Measurements from ENCODE around the gene SLC16A3. TPM values are rescaled to one million over a fixed set of nuclear protein-coding genes. Genes with fewer than 3 reads are reported as not detected.
"Not testable (repeated sequence)": the region's sequence is repeated elsewhere in the genome, so short reads cannot be mapped to it uniquely, and the experiment has no call there.

Gene SLC16A3
- total RNA-seq, 1 donor from 2014 or later: 135 TPM

DNA sequence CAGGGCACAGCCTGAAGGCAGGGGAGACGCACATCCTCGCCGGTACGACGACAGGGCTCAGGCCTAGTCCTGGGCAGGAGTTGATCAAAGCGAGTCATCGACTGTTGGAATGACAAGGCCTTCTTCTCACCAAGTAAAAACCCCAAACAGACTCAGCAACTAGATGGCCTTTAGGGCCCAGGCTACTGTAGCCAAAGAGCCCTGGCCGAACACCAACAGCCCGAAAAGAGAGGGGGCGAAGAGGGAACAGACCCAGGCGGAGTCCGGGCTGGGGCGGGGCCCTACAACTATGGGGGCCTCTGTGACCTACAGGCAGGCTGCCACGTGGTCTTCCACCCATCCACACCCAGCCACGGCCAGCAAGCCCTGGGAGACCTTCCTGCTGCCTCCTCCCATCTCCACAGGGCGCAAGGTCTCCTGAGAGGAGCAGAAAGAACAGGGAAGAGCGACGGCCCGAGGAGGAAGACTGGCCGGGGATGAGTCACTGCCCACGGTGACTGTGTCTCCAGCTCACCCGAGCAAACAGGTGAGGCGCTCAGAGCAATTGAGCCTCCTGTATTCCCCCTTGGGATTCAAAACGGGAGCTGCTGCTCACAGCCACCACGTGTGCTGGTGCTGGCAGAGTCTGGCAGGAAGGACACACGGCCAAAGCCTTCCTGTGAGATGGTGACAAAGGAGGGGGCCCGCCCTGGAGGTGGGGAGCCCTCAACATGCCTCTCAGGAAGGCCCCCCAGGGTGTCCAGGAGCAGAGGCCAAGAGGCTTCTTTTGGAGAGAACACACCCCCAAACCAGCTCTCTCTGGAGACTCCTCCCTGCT, 17.7 kb downstream of the SLC16A3 start:
- DNase-seq (ENCODE audit: low read depth in 2 of 2): peak; percentile 69 to 73

GRCh38 chr17:82247182-82247823, 18.5 kb downstream of the SLC16A3 start:
- no peak for DNase-seq (ENCODE audit: low read depth in 2 of 2)

DNA sequence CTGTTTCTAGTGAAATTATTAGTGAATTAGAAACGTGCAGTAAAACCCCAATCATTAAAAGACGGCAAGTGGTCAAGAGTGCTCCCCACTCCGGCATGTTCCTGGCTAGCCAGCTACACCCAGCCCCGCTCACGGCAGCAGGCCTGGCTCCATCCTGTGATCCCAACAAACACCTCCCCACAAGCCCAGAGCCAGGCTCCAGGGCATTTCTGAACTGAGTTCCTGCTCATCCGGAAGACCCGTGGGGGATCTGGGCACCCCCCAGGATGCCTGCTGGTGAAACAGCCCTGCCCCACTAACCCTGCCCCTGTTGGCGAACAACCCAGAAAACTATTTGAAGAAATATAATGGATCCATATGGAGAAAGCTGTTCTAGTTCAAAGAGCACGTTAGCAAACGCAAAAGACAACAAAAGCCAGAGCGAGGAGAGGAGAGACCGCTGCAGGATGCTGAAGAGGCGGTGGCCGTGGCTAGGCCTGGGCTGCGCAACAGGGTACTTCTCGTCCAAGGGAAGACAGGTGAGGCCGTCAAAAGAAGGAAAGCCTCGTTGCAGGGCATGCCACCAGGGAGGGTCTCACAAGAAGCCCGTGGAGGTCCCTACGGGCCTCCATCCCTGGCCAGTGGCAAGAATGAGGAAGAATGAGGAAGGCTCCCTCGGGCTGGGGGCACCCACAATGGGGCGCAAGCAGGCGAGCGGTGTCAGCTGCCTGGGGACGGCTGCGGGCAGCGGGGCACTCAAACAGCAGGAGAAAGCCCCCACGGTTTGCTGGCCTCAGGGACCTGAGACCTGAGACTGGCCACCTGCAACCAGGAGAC, 19.2 kb downstream of the SLC16A3 start:
- DNase-seq (ENCODE audit: low read depth in 2 of 2): peak in 1 of 2 donors; percentile 42

- DNase-seq (ENCODE audit: low read depth in 2 of 2): no peak
Observed at GRCh38 chr17:82248815-82249674, 20.2 kb downstream of the SLC16A3 start.

DNA sequence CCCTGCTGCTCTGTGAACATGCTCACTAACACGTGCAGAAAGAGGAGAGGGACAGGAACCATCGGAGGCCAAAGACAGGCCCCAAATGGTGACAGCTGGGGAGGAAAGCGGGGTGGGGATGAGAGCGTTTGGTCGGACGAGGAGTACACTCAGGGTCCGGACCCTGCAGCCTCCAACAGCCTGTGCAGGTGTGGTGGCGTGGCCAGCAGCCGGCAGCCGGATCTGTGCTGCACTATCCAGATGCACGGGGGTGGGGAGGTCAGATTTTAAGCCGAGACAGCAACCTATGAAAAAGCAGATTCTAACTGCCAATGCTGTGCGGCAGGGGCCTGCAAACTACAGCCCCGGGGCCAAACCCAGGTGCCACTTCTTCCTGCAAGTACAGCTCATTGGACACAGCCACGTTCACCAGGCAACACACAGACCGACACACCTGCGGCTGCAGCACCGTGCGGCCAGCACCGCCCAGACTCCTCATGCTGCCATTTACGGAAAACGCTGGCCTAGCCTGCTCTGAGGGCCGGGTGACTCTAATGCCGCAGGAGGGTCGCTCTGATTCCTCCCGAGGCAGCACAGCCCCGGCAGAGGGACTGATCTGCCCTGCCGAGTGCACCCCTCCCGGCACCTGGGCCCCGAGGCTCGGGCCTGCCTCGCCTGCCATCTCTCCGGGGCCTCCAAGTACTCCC, 21.2 kb downstream of the SLC16A3 start:
- no peak for DNase-seq (ENCODE audit: low read depth in 2 of 2)

- DNase-seq (ENCODE audit: low read depth in 2 of 2): no peak
Observed at GRCh38 chr17:82250868-82251500, 22.1 kb downstream of the SLC16A3 start.

DNA sequence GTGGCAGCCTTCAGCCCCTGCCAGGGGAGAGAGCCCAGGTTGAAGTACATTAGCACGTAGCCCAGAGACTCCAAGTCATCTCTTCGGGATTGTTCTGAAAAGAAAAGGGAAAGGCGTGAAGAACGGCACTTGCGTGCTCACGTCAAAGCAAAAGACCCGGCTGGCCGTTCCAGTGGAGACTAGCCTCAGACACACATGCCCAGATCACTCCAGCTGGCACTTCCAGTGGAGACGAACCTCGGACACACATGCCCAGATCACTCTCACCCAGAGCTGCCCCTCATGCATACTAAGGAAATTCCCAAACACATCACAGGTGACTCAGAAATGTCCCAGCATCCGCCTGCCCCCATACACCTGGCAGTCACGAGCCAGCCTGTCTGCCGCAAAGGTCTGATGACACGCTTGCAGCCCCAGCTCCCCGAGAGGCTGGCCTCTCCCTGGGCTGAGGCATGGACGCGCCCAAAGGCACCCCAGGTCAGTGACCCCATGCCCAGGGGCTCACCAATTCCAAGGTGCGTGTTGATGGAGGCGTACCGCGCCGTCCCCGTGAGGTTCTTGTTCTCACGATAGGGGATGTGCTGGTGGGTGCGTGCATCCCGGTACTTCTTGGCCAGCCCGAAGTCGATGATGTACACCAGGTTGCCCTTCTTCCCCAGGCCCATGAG, 23.8 kb downstream of the SLC16A3 start:
- no peak for DNase-seq (ENCODE audit: low read depth in 2 of 2)

GRCh38 chr17:82253179-82253544, 24.3 kb downstream of the SLC16A3 start:
- no peak for DNase-seq (ENCODE audit: low read depth in 2 of 2)

DNA sequence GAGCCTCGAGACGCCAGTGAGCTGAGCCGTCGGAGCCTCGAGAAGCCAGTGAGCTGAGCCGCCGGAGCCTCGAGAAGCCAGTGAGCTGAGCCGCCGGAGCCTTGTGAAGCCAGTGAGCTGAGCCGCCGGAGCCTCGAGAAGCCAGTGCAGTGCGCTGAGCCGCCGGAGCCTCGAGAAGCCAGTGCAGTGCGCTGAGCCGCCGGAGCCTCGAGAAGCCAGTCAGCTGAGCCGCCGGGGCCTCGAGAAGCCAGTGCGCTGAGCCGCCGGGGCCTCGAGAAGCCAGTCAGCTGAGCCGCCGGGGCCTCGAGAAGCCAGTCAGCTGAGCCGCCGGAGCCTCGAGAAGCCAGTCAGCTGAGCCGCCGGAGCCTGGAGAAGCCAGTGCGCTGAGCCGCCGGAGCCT, 25.3 kb downstream of the SLC16A3 start:
- not testable (repeated sequence) for DNase-seq (ENCODE audit: low read depth in 2 of 2)

GRCh38 chr17:82254746-82255145, 25.9 kb downstream of the SLC16A3 start:
- DNase-seq (ENCODE audit: low read depth in 2 of 2): not testable (repeated sequence)

DNA sequence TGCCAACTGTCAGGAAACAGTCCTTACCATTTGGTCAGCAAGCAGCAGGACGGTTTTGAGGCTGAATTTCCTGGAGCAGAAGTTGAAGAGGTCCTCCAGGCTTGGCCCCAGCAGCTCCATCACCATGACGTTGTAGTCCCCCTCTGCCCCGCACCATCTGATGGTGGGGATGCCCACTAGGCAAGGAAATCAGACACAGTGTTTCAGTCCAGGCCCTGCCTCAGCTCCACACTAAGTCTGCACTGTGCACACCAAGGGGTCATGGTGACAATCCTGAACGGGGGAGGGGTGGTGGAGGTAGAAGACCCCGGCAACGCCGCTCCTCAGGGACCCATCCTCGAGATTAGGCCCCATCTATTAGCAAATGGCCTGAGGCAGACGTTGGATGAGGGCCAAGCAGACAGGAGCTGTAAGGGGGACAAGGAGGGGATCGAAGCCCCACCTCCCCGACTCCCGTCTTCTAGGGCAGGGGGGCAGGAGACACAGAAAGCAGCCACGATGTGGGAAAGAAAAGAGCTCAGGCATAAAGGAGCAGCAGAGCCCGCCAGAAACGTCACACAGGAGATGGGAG, 26.6 kb downstream of the SLC16A3 start:
- DNase-seq (ENCODE audit: low read depth in 2 of 2): no peak

GRCh38 chr17:82256242-82256885, 27.5 kb downstream of the SLC16A3 start:
- DNase-seq (ENCODE audit: low read depth in 2 of 2): no peak

DNA sequence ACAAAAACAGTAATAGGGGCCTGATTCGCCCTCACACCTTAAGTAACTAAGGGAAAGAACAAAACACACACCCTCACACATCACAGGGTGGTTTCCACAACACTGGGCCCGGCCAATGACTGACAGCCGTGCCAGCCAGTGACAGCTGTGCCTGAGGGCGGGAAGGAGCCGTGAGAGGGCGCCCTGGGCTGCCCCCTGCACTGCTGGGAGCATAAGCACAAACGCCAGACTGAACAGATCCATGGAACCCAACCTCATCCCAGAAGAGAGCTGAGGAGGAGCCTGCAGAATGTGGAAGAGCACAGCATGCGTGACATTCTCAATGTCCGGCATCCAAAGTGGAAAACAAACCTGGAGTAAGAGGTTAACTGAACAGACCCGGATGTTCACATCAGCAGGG, 28.6 kb downstream of the SLC16A3 start:
- peak; percentile 44 to 67 for DNase-seq (ENCODE audit: low read depth in 2 of 2)

DNA sequence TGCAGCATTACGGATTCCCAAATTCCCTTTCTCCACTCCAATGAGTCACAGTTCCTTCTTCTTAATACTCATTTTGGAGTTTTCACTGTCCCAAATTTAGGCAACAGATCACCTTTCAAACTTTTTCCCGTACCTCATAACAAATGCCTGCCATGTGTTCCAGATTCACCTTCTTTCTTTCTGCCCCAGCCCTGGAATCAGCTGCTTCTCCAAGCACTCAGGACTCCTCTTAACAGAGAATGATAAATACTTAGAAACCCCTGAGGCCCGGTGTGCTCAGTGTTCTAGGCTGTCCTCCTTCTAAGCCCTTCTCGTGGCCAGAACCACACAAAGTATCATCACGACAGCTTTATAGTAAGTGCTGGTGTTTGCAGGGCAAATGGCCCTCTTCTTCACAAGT, 29.7 kb downstream of the SLC16A3 start:
- no peak for DNase-seq (ENCODE audit: low read depth in 2 of 2)

- DNase-seq (ENCODE audit: low read depth in 2 of 2): not testable (repeated sequence)
Observed at GRCh38 chr17:82259972-82260961, 31.4 kb downstream of the SLC16A3 start.

GRCh38 chr17:82262344-82262743, 33.5 kb downstream of the SLC16A3 start:
- DNase-seq (ENCODE audit: low read depth in 2 of 2): no peak

DNA sequence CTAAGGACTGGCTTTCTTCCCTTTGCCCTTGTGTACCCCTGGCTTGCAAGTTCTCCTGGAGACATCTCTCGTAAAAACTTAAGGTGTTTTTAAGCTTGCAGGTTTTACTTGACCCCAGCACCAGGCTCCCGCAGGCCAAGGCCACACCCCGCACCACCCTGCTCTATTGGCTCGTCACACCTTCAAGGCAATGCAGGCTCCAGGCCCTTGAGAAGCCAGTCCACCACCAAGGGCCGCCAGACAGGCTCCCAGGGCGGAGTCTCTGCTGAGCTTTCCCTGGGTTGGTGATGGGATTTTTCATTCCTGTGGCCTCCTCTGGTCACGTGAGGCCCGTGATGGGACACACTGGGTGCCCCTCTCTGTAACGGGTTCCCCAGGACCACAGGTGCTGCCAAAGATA, 34.8 kb downstream of the SLC16A3 start:
- DNase-seq (ENCODE audit: low read depth in 2 of 2): no peak

DNA sequence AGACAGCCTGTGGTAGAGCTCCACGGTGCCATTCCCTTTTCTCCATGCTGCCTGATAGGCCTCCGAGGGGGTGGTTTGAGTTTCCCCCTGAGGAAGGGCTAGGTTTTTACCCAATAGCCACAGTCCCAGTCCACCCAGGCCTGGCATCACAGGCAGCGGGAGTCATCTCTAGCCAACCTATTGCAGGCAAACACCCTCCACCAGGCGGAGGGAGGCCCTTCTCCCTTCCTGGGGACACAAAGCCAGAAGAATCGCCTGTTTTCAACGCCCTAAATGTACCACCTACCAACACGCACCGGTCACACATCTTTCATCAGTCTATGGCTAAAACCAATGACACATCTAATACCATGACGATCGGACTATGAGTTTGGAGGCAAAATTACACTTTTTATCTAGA, 37.3 kb downstream of the SLC16A3 start:
- no peak for DNase-seq (ENCODE audit: low read depth in 2 of 2)

Data from lung microvascular endothelial cell (primary cell).